Right renal cortex interstitium (tissue), 3 donors: ENCODE results near the gene UNCX. TPM values are rescaled to one million over a fixed set of nuclear protein-coding genes. Genes with fewer than 3 reads are reported as not detected.
"Not testable (repeated sequence)": the region's sequence is repeated elsewhere in the genome, so short reads cannot be mapped to it uniquely, and the experiment has no call there.

Experiments used
- DNase-seq, 3 donors: peaks; one replicate each; pipeline ENCODE4 v3.0.0-alpha.2; 2013; ENCODE audit warnings: low read depth in 3 of 3, low spot score in 2 of 3
- polyA plus RNA-seq, 3 donors: library from polyadenylated mRNA; unstranded; fragments of 120-200 nt; gene quantifications; one replicate each; pipeline ENCODE4 v1.2.1, GENCODE V29; 2013; ENCODE audit not compliant: insufficient read length in 3 of 3

The UNCX gene
- polyA plus RNA-seq, 3 donors = 6.4 to 6.5 (median 6.5) TPM

DNA sequence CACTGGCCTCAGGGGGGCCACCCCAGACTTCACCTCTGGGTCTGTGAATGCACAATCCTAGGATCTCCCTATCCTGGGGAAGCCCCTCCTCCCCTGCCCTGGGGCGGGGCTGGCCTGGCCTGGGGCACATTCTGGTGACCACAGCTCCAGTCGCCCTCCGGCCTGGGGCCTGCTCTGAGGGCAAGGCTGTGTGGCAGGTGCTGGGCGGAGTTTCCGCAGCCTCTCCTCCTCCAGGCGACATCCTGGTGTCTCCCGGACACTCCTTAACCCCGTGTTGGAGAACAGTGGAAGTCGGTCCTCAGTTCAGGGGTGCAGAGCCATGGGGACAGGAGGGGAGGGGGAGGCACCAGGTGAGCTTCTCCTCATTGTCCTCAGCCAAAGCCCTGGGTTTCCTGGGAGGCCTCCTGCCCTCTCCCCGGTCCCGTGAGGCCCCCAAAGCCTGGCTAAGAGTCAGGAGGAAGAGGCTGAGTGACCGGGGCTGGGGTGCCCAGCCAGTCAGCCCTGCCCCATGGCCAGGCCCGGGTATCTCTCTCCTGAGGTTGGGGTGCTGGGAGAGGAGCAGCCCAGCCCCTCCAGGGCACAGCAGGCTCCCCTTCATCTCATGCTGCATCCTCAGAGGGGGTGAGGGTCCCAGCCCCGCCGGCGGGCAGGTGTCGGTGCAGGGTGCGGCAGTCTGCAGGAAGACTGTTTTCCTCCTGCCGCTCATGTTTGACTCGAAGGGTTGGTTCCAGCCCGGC, 22.6 kb downstream of the UNCX start:
- DNase-seq = no peak

DNA sequence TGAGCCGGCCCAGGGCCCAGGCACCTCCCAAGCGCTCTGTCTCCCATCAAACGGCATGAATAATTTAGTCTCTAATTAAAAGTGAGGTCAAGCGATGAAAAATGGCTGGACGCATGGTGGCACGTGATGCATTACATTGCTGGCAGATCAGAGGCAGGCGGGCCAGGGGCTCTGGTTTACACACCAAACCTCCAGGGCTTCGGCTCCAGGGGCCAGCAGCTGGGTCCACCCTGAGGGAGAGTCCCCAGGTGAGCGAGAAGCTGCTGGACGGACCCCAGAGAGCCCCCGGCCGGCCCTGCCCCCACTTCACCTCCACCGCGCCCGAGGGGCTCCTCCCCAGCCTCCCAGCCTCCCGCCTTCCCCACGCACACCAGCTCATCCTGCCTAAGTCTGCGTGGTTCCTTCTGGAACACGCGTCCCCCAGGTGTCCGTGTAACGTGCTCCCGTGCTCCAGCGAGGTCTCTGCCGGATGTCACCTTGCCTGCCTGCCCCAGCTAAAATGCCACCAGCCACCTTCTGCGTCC, 23.2 kb downstream of the UNCX start:
- DNase-seq = no peak

DNA sequence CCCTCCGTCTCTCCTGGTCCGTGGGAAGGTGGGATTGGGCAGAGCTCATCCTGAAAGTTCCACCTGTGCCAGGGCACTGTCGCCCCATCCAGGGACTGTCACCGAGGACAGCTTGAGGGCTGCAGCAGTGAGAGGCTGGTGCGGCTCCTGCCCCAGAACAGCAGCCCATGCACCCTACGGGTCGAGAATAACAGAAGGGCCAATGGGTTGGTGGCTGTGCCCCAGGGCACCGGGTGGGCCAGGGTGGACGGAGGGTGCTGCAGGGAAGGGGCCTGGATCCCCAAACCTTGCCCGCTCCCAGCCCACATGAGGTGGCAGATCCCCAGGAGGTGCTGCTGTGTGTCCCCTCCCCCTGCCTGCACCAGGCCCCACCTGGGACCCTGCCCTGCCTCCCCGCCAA, 23.9 kb downstream of the UNCX start:
- no peak for DNase-seq

DNA sequence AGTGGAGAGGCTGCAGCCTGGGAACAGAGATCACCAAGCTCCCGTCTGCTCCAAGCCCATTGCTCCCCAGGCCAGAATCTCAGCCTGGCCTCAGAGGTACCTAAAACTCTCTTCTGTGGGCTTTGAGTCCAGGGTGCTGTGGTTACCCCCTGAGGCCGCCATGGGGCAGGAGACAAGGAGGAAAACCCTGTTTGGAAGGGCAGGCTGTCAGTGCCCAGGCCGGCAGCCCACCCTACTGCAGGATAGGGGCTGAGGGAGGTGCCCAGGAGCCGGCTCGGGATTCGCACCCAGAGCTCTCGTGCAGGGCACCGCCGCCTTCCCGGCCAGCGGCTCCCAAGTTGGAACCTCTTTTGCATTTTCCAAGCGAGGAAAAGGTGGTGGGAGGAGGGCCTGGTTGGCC, 24.5 kb downstream of the UNCX start:
- no peak for DNase-seq

DNA sequence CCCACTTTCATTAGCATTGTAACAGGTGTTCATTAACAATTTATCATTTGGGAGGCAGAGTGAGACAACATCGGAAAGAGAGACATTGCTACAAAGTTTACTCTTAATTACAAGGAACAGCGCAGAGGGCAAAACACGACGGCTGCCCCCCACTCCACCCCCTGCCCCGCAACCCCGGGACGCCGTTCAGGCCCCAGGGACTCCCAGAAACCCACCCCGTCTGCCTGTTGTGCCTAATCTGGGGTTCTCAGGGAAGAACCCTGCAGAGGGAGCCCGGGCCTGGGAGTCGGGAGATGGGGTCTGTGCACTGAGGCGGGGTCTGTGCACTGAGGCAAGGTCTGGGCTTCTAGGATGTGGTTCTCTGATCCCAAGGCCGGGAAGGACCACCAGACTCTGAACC, 25.2 kb downstream of the UNCX start:
- DNase-seq = no peak

DNA sequence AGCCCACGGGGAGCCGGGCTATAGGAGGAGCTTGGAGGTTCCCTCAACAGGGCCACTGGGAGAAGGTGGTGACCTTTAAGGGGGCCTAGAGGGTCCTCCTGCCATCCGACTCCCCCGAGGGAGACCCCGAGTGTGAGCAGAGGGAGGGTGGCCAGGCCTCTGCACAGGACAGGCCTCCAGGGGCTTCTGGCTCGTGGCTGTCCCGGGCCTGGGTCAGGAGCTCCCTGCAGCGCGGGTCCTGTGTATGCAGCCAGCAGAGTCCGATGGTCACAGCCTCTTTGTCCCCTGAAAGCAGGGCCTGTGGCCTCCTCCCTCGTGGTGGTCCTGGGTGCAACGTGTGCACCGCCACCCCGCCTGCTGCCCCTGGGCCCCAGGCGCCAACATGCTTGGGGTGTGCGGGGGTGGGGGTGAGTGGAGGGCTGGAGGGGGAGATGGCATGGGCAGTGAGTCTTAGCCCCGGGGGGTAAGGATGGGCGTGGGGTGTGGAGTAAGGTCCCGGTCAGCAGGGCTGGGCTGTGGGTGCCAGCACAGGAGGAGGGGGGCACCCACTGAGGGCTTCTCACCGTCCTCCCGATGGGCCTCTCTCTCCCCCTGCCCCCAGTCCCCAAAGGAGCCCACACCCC, 27.1 kb downstream of the UNCX start:
- no peak for DNase-seq

DNA sequence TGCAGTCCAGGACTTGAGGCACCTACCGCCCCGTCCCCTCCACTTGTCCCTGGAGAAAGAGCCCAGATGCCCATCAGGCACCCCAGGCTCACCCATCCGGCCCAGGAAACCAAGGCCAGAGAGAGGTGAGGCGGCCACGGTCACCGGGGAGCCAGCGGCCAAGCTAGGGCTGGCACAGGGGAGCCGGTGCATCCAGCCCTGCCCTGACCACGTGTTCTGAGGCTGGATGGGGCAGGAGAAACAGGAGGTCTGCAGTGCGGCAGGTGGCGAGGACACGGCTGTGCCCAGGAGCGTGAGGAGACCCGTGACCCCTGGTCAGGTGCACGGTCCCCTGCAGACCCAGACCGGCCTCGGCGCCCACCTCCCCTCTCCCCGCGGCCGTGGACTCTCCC, 27.6 kb downstream of the UNCX start:
- no peak for DNase-seq

DNA sequence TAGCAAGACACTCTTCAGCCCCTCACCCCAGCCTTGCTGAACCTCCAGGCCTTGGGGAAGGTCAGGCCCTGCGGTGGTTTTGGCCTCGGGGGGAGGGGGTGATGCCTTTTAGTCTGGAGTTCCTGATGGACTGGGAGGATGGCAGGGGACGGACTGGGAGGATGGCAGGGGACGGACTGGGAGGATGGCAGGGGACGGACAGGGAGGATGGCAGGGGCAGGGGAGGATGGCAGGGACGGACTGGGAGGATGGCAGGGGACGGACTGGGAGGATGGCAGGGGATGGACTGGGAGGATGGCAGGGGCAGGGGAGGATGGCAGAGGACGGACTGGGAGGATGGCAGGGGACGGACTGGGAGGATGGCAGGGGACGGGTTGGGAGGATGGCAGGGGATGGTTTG, 28.4 kb downstream of the UNCX start:
- DNase-seq = not testable (repeated sequence)

DNA sequence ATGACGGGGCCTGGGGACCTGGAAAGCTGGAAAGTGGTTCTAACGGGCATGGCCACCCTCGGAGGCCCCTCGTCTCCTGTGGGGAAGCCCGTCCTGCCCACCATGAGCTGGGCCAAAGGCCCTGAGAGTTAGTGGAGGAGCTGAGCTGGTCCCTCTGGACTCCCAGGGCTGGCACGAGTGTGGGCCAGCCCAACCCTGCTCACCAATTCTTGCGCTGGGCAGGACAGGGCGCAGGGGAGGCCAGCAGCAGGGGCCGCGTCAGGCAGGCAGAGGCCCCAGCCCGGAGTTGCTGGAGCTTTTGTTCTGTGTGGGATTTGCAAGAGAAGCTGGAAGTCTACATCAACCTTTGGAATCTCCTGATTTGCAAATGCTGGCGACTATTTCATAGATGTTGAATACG, 29.8 kb downstream of the UNCX start:
- no peak for DNase-seq

DNA sequence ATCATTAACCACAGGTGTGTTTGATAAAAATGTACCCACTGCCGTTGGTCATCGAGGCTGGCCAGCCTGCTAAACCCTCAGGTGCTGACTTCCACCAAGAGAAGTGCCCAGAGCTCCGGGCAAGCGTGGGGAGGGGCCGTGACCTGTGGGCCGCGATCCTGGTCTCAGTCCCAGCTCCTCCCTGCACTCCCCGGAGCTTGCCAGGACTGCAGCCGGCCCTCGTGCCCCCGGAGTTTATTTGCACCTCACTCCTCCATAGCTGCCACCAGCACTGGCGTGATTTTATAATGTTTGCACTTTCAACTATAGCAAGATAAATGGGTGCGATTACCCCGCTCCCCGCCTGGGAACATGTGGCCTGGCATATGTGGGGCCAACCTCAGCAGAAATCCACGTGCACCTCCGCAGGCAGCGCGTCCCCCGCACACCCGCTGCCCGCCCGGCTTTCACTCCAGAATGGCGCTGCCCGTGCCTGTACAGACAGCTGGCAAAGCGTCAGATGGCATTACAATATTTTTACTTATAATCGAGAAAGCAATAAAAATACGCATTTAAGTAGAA, 30.8 kb downstream of the UNCX start:
- no peak for DNase-seq

DNA sequence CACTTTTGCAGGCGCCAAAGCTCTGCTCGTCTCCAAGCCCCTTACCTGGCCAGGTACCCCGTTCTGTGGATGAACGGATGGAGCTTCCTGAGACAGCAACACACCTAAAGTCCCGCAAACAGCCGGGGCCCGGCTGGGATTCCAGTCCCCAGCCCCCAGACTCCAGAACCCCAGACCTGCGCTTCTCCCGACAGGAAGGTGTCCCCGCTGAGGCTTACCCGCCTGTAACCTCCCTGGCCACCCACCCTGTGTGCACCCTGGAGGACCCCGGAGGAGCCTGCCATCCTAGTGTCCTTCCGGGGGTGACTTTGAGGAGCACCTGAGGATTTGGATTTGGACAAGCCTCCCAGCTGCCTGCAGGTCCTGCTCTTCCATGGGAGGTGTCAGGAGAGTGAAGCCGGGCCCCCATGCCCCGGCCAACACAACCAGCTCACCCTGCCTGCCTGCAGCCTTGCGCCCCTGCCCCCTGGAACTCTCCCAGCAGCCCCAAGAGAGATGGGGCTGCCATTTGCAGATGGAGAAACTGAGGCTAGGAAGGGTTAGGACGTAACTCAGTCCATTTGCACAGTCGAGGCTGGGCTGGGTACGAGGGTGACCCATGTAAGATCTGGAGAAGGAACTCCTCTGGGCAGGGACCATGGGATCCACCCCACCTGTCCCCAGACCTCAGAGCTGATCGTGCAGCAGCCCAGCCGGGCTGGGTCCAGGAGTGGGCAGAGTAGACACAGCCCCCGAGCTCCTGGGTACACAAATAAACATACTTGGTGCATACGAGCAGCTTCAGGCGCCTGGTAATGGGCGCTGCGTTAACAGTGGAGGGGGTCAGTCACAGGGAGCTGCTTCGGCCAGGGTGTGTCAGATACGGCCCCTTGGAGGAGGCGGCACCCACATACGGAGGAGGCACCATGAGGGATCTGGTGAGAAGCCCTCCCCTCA, 31.9 kb downstream of the UNCX start:
- no peak for DNase-seq

DNA sequence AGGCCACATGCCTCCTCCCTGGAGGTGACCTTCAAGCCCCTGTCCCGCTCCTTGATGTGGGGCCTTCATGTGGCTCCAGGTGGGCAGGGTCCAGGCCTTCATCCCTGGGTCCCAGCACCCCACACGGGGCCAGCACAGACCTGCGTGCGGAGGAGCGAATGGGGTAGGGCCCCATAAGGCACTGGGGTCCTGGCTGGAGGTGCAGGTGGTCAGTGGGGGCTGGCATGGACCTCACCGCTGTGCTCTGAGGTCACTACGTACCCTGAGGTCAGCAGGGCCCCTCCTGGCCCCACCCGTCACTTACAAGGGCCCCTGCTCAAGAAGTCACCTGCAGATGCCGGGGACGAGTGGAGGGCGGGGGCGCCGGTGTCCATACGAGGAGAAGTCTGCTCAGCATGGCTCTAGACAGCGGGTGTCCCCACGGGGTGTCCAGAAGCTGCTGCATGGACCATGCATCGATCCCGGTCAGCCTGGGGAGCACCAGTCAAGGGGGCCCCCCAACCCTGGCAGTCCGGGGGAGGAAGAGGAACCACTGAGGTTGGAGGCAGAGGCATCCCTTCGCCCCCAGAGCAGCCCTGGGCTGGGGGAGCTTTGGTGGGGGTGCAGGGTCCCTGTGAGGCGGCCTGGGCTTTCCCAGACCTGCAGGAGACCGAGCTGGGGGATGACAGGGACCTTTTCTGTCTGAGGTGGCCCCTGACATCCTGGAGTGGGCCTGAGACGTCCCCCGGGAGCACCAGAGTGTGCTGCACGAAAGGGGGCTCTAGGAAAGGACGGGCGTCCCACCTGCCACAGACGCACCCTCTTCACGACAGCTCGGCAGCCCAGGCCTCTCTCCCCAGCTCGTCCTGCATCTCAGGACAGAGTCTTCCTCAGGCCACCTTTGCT, 34.6 kb downstream of the UNCX start:
- DNase-seq = no peak

DNA sequence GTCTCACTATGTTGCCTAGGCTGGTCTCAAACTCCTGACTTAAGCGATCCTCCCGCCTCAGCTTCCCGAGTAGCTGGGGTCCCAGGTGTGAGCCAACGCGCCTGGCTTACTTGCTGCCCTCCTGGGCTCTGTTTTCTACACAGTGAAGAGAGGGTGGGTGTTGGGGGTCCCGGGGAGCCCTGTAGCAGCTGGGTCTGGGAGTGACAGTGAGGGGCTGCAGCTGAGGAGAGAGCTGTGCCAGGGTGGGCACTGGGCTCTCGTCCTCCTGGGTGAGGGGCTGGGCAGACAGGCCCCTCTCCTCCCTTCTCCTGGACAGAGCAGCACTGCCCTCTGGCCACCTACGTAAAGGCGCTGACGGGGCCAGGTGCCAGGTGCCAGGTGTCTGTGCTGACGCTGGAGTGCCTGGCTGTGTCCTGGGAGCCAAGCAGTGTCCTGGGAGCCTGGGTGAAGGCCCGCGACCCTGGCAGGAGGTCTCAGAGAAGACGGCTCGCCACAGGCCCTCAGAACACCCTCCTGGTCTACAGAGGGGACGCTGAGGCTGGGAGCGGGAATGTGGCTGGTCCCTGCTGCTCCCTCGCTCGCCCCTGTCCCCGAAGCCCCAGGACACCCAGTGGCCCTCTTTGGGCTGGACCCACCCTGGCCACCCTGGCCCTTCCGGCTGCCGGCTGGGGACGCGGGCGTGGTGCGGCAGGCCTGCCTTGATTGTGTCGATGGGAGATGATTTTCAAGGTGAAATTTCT, 35.6 kb downstream of the UNCX start:
- DNase-seq = no peak

DNA sequence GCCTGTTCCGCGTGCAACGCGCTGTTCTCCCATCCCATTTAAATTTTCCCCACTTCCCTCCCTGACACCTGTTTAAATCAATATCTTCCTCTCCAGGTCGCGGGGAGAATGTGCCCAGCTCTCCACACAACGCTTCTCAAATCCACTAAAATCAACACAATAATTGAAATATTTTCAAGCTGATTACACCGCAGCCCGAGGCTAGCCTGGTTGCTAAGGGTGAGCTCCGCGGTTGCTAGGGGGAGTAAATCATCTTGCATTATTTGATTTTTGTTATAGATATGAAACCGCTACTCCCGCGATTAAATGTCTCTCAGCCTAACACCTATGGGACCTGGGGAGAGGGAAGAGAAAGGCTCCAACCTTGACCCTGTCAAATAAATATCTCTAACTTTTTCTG, 36.2 kb downstream of the UNCX start:
- DNase-seq = no peak

DNA sequence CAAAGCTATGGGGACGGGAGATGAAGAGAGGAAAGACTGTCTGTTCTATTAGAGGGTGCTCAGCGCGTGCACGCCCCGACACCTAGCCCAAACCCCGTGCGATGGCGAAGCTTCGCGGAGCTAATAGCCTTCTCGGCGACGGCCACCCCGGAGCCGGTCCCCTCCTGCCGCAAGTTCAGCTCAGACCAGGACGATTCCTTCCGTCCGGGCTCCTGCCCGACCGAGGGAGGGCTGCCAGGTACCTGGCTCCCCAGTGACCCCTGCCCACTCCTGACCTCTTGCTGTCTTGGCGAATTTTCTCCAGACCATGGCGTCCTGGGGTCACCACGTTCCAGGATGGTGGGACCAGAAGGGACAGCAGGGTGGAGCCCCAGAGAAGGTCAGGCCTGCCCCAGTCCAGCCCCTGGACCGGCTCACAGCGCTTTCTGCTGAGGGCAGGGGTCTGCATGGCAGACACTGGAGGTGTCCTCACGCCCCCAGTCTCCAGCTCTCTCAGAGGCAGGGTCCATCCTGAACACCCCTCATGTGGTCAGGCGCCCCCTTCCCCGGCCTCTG, 36.7 kb downstream of the UNCX start:
- no peak for DNase-seq

DNA sequence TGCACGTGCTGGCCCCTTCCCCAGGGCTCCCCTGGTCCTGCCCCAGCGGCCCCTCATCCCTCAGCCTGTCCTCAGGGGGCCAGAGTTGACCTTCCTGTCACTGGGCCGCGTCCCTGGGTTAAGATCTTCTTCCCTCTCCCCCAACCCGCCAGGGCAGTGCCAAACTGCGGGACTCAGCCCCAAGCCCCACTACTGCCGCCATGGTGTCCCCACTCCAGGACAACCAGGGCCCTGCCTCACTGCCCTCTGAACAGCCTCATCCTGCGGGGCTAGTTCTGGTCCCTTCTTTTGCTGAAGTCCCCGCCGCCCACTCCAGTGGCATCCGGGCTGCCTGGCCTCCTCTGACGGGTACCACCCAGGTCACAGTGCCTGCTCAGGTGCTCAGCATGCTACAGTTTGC, 37.5 kb downstream of the UNCX start:
- no peak for DNase-seq

DNA sequence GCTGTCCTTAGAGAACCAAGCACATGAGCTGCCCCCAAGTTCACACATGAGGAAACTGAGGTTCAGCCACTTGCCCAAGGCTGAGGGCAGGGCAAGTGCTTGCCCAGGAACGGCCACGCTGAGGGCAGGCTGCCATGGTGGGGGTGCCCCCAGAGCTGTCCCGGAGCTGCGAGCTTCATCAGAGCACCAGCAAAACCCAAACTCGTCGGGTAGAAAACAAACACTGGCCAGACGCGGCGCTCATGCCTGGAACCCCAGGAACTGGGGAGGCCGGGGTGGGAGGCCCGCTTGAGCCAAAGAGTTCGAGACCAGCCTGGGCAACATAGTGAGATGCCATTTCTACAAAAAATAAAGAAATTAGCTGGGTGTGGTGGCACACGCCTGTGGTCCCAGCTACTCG, 38.4 kb downstream of the UNCX start:
- no peak for DNase-seq

DNA sequence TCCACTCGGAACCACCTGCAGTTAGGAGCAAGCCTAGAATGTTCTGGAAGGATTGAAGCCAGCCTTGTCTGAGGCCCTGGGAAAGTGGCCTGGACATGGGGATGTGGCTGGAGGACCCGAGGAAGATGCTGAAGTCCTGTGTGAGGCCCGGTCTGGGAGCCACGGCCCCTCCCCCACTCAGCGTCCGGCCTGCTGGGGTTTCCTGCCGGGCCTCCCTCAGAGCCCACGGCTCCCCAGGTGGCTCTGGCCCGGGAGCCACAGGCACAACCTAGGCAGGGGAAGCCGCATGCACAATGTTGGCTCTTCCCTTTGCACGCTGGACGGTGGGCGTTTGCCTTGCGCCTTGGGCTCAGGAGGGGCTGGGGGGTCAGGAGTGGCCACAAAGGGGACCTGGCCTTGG, 39.0 kb downstream of the UNCX start:
- DNase-seq = no peak

DNA sequence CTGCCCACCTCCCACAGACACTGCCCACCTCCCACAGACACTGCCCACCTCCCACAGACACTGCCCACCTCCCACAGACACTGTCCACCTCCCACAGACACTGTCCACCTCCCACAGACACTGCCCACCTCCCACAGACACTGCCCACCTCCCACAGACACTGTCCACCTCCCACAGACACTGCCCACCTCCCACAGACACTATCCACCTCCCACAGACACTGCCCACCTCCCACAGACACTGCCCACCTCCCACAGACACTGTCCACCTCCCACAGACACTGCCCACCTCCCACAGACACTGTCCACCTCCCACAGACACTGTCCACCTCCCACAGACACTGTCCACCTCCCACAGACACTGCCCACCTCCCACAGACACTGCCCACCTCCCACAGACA, 39.5 kb downstream of the UNCX start:
- not testable (repeated sequence) for DNase-seq
